NB4 (cell line): Measurements from ENCODE around the gene IFFO2.

Source experiments
- DNase-seq: peaks from one replicate; pipeline ENCODE4 v3.0.0; 2010; ENCODE audit warnings: low read depth
- H3K4me3 ChIP-seq: one replicate; pipeline ENCODE4 v1.5.1; 2011; ENCODE audit warnings: mild to moderate bottlenecking, low read depth, low read length, moderate library complexity
- CTCF ChIP-seq: IDR thresholded peaks from one replicate; pipeline ENCODE4 v1.5.1; 2012; ENCODE audit warnings: low read depth, low read length
- MYC ChIP-seq: IDR thresholded peaks from 2 replicates; pipeline ENCODE4 v1.6.1; 2011; ENCODE audit warnings: low read depth, low read length
- POLR2A ChIP-seq: IDR thresholded peaks from 2 replicates; pipeline ENCODE4 v1.6.1; 2011; ENCODE audit warnings: mild to moderate bottlenecking; ENCODE audit not compliant: insufficient read length; ENCODE audit errors: extremely low read depth
- TF ChIP-seq, protein P1 (sequence below): IDR thresholded peaks from 2 replicates; pipeline ENCODE4 v1.6.1; 2011; ENCODE audit warnings: low read depth, low read length

IFFO2 gene

DNA sequence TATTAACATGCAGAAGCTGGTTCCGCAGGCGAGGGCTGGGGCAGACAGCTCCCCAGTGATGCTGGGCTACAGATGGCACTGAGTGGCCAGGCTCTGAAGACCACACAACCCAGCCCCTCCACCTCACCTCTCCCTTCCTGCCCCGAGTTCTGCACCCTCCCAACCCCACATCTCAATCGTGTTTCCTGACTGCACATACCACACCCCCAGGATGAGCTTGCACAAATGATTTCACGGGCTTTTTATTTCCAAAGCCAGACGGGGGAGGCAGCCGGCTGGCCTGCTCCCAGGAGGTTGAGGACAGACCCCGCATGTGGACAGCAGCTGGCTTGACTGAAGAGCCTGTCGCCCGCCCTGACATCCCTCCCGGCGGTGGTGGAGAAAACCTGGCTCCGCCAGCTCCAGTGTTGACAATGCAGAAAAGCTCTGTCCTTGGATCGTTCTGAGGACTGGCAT is 32.7 kb downstream of the IFFO2 start:
- no peak overlapping the region for H3K4me3 ChIP-seq
- TF ChIP-seq MYC, result 0 out of 2 replicates have a peak, but pooled peaks have one; percentile 32
- TF ChIP-seq, protein P1, sequence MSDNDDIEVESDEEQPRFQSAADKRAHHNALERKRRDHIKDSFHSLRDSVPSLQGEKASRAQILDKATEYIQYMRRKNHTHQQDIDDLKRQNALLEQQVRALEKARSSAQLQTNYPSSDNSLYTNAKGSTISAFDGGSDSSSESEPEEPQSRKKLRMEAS, result no peak
- peak; percentile 81 for DNase-seq

- peak; percentile 69 for DNase-seq
- TF ChIP-seq MYC, result no peak
- TF ChIP-seq, protein P1, result no peak
- TF ChIP-seq POLR2A, result no peak
- no peak for TF ChIP-seq CTCF
- H3K4me3 ChIP-seq, result no peak overlapping the region
These were observed 33.4 kb downstream of the IFFO2 start for GRCh38 chr1:18922848-18923755.

- peak; percentile 46 for DNase-seq
- no peak overlapping the region for H3K4me3 ChIP-seq
- TF ChIP-seq CTCF (no peak), POLR2A (no peak), MYC (no peak)
- TF ChIP-seq, protein P1, result no peak
These were observed 34.2 kb downstream of the IFFO2 start for GRCh38 chr1:18922319-18922726.

DNA sequence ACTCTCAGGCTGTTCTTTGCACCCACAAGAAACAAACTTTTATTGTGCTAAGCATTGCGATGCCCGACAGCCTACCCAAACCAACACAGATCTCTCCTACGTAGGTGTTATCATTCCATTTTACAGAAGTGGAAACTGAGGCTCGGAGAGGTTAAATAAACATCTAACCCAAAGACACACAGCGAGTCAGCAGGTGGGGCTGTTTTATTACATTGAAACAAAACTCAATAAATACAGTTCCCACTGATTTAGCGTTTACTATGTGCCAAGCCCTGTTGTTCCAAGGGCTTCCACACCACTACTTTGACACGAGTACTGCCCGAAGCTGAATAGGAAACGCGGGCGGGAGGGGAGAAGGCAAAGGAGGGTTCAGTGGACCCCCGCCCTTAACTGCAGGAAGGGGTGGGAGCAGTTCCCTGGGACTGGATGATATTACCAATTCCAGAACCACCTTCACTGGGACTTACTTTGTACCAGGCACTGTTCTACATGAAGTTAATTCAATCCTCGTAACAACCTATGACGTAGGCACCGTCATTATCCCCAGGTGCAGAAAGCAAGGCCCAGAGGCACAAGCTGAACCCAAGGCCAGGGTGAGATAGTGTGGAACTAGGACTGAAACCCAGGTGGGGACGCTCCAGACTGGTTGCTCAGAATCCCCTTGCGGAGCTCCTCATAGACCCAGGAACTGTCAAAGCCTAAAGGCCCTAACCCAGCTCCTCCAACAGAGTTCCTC is 34.8 kb downstream of the IFFO2 start:
- TF ChIP-seq MYC (no peak), CTCF (peak; percentile 1), POLR2A (no peak)
- peak; percentile 27 for DNase-seq
- no peak overlapping the region for H3K4me3 ChIP-seq

DNA sequence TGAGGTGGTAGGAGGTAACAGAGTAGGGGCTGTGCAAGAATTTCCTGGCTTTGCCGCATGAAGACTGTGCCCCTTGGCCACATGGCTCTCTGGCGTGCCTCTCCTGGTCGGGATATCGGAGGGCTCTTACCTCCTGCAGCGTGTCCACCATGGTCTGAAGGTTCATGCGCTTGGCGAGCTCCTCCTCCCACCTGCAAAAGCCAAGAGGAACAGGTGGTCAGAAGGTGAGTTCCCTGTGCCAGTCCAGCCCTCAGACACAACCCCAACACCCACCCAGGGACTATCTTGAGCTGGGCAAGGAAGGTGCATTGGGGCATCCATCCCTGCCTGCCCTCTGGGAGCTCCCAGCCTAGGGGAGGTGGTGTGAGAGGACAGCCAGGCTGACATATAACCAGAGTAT is 35.5 kb downstream of the IFFO2 start:
- DNase-seq, result no peak
- no peak overlapping the region for H3K4me3 ChIP-seq
- TF ChIP-seq, protein P1, result no peak
- TF ChIP-seq MYC (no peak), CTCF (no peak), POLR2A (no peak)

- no peak for DNase-seq
- TF ChIP-seq, protein P1, result no peak
- TF ChIP-seq POLR2A, result no peak
- no peak for TF ChIP-seq MYC
- no peak for TF ChIP-seq CTCF
- H3K4me3 ChIP-seq, result no peak overlapping the region
These were observed 36.5 kb downstream of the IFFO2 start for GRCh38 chr1:18919956-18920355.
